GM19193 (cell line): ENCODE measurements around the gene XRRA1.

Experiments used
- POLR2A ChIP-seq: IDR thresholded peaks from 4 replicates; pipeline ENCODE4 v1.6.1; 2011; ENCODE audit not compliant: insufficient read depth, insufficient read length; ENCODE audit errors: extremely low read depth

XRRA1 gene

GRCh38 chr11:74957937-74958629, 9.2 kb upstream of the XRRA1 start:
- no peak for TF ChIP-seq POLR2A

- no peak for TF ChIP-seq POLR2A
Observed at GRCh38 chr11:74956397-74957015, 7.6 kb upstream of the XRRA1 start.

- TF ChIP-seq POLR2A, result no peak
Observed at GRCh38 chr11:74954199-74954598, 5.3 kb upstream of the XRRA1 start.

GRCh38 chr11:74953451-74953850, 4.6 kb upstream of the XRRA1 start:
- TF ChIP-seq POLR2A, result no peak

GRCh38 chr11:74952752-74953151, 3.9 kb upstream of the XRRA1 start:
- TF ChIP-seq POLR2A, result no peak

- no peak for TF ChIP-seq POLR2A
Observed at GRCh38 chr11:74951226-74951625, 2.3 kb upstream of the XRRA1 start.

GRCh38 chr11:74950374-74950969, 1.6 kb upstream of the XRRA1 start:
- TF ChIP-seq POLR2A, result no peak

- no peak for TF ChIP-seq POLR2A
Observed at GRCh38 chr11:74949753-74950137, 854 bp upstream of the XRRA1 start.

- no peak for TF ChIP-seq POLR2A
Observed at GRCh38 chr11:74948546-74948897, 369 bp downstream of the XRRA1 start.

GRCh38 chr11:74942073-74942759, 6.7 kb downstream of the XRRA1 start:
- no peak for TF ChIP-seq POLR2A

- TF ChIP-seq POLR2A, result no peak
Observed at GRCh38 chr11:74941492-74941891, 7.4 kb downstream of the XRRA1 start.

GRCh38 chr11:74937696-74938475, 11.0 kb downstream of the XRRA1 start:
- TF ChIP-seq POLR2A, result no peak

GRCh38 chr11:74936976-74937375, 11.9 kb downstream of the XRRA1 start:
- TF ChIP-seq POLR2A, result no peak

GRCh38 chr11:74936087-74936486, 12.8 kb downstream of the XRRA1 start:
- TF ChIP-seq POLR2A, result no peak

- no peak for TF ChIP-seq POLR2A
Observed at GRCh38 chr11:74935285-74935684, 13.6 kb downstream of the XRRA1 start.

GRCh38 chr11:74933765-74934164, 15.1 kb downstream of the XRRA1 start:
- no peak for TF ChIP-seq POLR2A

- TF ChIP-seq POLR2A, result no peak
Observed at GRCh38 chr11:74932797-74933196, 16.1 kb downstream of the XRRA1 start.
